OCI-M1 (cell line): ENCODE results near the gene SLC36A1.
A peak's percentile ranks its signal among the peaks of the same experiment; 100 is the strongest.

Experiments
- DNase-seq: peaks from one replicate; lab custom pipeline; 2025; lab: John Stamatoyannopoulos, UW

Gene SLC36A1

GRCh38 chr5:151451626-151452520, 4.5 kb downstream of the SLC36A1 start:
- DNase-seq: no peak

DNA sequence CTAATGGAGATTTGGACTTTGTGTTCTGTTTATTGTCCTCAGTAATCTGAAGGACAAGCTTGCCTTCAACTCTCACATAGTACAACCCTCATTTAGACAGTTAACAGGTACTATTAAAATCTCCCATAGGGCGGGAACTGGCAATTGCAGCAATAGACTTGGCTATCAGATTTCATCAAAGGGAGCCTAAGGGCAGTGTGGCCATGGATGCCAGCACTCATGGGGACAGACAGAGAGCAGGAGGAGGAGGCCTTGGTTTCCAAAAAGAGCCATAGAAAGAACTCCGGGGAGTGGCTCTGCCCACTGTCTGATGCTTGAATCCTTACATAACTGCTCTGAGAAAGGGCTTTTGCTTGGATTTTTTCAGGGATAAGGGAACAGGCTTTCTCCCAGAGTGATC, 6.8 kb downstream of the SLC36A1 start:
- no peak for DNase-seq

GRCh38 chr5:151454889-151455288, 7.5 kb downstream of the SLC36A1 start:
- no peak for DNase-seq

- no peak for DNase-seq
These were observed 9.0 kb downstream of the SLC36A1 start for GRCh38 chr5:151456321-151456940.

DNA sequence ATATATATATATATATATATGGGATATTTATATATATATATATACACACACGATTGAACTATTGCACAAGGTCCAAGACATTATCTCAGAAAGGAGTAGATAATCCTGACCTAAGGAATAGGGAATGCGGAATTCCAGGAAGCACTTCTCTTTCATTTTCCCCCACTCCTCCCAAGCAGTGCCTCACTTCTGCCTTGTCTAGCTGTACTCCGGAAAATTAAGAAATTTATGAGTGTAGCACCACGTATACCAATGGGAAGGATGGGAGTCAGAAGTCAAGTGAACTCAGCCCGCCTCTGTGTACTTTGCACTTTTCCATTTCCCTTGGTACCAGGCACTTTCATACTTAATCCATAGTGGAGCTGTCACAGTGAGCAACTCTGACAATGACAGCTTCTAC, 10.9 kb downstream of the SLC36A1 start:
- no peak for DNase-seq

- DNase-seq: peak; percentile 21
These were observed 12.4 kb downstream of the SLC36A1 start for GRCh38 chr5:151459680-151460324.

DNA sequence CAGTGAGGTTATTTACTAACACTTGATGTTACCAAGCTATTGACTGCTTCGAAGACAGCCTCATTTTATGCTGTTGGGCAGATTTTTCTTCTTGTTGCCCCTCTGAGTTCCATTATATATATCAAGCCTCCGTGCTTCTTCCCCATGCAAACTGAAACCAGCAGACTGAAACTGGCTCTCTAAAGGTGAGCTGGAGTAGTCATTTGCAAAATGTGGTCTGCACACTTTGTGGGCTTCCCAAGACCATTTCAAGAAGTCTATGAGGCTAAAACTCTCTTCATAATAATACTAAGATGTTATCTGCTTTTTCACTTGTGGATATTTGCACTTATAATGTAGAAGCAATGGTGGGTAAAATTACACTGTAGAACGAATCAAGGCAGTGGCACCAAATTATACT, 13.9 kb downstream of the SLC36A1 start:
- DNase-seq: no peak

DNA sequence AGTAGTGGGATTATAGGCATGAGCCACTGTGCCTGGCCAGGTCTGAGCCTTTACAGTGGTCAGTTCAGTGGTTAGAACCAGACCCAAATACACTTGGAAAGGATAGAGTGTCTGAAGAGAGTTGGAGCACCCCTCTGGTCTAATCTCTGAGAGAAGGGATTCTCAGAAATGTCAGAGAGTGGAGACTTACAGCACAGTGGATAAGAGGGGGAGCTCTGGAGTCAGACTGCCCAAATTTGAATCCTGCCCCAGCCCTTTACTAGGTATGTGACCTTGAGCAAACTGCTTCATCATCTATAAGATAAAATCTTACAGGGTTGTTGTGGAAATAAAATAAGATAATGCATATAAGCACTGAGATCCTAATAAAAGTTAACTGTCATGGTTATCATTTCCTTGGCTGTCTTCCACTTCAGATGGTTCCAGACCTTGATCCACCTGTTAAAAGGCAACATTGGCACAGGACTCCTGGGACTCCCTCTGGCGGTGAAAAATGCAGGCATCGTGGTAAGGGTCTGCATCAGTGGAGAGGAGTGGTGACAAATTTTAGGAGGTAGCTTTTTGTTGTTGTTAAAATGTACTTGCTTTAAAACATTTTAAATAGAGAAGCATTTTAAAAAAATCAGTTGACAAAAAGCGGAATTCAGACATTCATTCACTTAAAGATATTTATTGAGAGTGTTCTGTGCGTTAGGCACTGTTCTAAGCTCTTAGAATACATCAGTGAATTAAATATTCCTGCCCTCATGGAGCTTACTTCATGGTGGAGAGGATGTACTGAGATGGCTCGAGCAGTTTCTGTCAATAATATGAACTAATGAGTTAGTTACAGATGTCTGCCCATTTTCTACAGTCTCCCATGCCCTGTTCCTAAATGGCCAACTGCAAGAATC, 16.0 kb downstream of the SLC36A1 start:
- DNase-seq: no peak

- peak; percentile 78 for DNase-seq
These were observed 16.7 kb downstream of the SLC36A1 start for GRCh38 chr5:151464101-151464500.

GRCh38 chr5:151465476-151465875, 18.1 kb downstream of the SLC36A1 start:
- peak; percentile 82 for DNase-seq

DNA sequence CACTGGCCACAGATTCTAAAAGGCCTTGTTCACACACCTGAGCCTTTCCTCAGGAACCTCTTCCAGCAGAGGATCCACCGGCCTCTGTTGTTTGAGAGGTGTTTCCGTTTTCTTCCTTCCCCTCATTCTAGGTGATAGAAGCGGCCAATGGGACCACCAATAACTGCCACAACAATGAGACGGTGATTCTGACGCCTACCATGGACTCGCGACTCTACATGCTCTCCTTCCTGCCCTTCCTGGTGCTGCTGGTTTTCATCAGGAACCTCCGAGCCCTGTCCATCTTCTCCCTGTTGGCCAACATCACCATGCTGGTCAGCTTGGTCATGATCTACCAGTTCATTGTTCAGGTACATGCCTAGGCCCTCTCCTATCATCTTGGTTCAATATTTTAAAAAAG, 20.2 kb downstream of the SLC36A1 start:
- DNase-seq: no peak

DNA sequence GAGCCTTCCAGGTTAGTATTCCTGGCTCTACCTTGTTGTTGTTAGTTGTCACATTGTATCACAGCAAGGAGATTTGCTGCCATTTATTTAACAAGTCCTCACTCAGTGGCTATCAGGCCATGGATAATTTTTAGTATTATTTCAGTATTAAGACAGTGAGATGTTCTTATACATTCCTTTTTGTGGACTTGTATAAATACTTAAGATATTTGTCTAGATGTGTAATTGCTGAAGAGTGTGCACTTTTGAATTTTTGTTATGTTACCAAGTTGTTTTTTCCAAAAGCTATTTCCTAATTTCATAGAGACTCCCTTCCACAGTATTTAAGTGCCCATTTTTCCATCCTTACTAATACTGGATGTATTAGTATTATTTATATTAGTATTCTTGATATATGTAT, 22.0 kb downstream of the SLC36A1 start:
- DNase-seq: no peak

DNA sequence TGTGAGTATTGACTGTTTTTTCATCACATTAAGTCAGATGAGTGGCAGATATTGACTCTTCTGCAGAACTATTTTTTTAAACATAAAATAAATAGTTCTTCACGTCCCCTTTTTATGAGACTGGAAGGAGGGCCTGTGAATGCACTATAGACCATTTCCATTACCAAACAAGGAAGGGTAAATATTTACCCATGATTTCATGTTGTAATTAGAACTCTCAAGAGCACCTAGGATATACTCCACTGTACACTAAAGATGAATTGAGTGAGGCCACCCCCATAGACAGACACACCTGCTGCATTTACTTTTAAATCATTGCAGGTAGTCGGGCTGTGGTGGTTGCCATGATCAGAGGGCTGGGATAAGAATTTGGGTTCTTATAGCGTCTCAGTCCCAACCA, 22.6 kb downstream of the SLC36A1 start:
- DNase-seq: no peak

DNA sequence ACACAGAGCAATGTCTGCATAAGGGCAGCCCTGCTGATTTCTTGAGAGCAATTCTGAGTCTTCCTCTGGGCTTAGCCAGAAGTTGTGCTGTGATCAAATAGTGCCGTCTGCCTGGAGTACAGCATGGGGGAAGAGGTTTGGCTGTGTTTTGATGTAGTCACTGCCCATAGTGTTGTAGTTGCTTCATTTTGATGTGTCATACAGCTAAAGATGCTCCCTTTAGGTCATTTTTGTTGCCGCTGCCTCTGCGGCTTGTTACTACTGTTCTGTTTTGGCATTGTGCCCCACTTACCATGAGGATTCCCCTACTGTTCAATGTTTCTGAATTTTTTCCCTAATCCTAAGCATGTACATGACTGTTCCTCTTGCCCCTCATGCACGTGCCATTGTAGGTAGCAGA, 23.0 kb downstream of the SLC36A1 start:
- no peak for DNase-seq

DNA sequence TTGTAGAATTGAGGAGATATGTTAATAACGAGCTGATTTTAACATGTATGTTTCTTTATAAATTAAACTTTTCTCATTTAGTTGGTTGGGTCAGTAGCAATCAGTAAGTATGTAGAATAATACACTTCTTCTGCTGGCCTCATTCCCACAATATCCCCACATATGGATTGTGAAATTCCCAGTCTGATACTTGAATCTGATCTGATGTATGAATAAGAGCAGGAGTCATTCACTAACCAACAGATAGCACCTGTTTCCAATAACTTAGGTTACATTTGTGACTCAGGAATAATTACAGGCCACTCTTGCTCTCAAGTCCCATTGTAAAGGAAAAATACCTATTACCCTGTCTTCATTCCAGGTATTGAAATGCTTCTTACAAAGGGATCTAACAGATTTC, 23.9 kb downstream of the SLC36A1 start:
- DNase-seq: no peak

DNA sequence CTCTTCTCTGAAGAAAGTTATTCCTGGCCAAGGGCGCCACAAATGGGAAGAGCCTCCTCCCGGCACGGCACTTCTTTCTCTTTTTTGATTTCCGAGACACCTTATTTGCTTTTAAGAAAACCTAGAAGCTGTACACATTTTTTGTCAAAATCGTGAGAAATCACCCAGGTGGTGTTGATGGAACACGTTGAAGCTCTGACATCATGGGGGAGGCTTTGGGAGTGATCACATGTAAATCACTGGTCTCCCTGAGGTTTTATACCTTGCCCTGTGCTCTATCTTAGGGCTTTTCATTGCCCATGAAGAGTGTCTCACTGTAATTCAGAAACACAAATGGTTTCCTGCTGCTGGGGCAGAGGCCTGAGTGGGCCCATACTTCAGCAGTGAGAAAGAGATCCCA, 27.4 kb downstream of the SLC36A1 start:
- no peak for DNase-seq

DNA sequence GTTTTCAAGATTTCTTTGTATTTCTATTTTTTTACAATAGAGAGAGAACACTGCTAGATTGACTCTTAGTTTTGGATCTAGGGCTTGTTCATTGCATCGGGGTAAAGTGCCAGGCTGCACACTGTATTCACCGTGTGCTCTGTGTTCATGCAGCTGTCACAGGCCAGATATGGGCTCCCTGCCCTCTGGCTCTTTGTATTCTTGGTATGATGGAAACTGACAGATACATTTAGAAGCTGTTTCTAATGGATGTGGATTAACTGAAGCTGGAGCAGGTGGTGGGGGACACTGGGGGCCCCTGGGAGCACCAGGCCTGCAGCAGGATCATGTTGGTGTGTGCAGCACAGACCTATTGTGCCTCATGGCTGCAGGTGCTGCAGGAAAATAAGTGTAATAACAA, 28.0 kb downstream of the SLC36A1 start:
- DNase-seq: no peak

DNA sequence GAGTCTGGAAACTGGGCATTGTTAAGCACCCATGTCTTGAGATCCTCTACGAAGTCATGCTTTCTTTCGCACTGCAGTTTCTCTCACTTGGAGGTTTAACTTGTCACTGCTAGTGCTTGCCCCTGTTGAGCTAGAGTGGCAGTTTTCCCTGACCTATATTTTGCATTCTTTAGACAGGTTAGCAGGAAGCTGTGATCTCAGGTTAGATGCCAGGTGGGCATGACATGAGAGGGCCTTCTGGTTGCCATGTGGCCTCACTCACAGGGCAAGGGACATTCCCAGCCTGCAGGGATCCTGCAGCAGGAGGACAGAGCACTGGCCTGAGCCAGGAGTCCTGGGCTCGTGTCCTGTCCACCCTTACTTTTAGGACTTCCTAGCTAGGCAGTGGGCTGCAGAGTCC, 28.6 kb downstream of the SLC36A1 start:
- no peak for DNase-seq

GRCh38 chr5:151477101-151477500, 29.7 kb downstream of the SLC36A1 start:
- DNase-seq: no peak

DNA sequence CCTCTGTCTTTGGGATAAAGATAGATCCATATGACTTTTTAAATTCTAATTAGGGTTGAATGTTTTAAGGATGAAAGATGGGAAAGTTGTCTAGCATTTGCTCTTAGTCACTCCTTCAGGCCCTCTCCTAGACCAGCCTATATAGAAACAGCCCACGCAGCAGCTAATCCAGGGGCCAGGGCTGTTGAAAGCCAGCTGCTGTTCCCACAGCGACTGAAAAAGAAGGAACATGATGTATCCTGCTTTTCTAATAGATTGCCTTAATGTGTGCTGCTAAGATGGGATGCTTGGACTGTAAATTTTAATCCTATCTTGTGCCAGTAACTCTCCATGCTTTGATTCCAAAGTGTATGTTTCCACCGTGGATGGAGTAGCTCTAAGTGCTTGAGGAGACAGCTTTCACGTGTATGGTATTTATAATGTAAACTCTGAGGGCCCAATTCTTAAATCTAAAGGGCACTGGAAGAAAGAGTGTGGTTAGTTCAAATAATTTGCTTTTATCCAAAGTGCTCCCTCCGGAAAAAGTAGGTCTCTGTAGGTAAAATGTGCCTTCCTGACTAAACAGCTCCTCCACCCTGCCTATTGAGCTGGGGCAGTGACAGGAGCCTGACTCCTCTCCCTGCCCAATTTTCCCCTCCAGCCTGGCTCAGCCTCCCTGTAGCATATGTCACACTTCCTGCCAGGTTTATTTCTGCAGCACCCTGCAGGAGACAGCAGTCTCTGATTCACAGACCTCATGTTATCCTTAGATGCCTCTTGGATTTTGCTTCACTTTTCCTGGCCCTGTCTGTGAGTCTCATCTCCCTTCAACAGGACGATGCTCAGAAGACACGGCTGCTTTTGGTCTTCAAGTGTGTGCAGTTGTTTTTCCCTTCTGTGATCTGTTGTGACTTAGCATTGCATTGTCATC, 33.2 kb downstream of the SLC36A1 start:
- DNase-seq: no peak

DNA sequence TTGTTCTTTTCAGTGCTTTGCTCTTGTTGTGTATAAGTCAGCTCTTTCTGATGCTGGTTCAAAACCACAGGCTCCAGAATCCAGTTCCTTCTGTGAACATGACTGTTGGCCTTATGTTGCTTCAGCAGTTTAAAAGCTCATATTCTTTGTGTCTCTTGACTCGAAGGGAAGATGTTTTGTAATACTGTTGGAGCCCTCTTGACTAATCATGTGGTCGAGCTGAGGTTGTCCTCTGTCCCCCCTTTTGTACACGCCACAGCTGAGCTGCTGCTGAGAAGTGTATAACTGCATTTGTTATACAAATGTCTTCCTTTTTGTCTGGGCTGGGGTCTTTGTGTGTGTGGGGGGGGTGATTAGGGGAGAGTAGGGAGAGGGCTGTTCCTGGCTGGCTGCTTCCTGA, 35.8 kb downstream of the SLC36A1 start:
- DNase-seq: no peak
